ENCODE data around the gene ZNF99.
"Not testable (repeated sequence)": the region's sequence is repeated elsewhere in the genome, so short reads cannot be mapped to it uniquely, and the experiment has no call there.

ZNF99 gene

DNA sequence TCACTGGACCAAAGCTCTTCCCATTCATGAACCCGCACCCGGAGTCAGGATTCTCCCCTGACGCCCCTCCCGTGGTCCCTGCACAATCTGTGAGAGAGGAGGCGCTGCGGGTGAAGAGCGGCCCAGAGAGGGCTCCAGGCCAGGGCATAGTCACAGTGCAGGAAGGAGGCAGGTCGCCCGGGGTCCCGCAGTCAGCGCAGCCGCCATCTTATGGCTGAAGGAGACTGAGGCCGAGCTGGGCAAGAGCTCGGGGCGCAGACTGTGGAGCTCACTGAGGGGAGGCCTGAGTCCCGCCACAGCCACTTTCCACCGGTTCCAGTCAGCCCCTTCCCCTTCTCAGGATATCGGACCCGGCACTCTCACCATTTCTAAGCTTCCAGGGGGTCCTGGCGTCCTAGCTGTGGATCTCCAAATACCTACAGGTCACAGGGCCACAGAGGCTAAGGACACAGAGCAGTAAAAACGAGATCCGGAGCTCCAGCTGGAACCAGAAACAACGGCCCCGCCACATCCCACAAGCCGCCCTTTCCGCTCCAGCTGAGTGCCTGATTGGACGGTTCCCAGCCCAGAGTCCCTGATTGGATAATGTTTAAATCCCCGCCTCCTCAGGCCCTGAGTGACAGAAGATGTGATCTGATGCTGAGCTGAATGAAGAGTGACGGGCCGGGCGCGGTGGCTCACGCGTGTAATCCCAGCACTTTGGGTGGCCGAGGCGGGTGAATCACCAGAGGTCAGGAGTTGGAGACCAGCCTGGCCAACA, at the start of gene ZNF99:
TSS of gene ZNF99 (minus strand) at position 501 of the 760 bp plus-strand sequence. CDS start at position 366, 135 bp downstream.
- no peak for DNase-seq

DNA sequence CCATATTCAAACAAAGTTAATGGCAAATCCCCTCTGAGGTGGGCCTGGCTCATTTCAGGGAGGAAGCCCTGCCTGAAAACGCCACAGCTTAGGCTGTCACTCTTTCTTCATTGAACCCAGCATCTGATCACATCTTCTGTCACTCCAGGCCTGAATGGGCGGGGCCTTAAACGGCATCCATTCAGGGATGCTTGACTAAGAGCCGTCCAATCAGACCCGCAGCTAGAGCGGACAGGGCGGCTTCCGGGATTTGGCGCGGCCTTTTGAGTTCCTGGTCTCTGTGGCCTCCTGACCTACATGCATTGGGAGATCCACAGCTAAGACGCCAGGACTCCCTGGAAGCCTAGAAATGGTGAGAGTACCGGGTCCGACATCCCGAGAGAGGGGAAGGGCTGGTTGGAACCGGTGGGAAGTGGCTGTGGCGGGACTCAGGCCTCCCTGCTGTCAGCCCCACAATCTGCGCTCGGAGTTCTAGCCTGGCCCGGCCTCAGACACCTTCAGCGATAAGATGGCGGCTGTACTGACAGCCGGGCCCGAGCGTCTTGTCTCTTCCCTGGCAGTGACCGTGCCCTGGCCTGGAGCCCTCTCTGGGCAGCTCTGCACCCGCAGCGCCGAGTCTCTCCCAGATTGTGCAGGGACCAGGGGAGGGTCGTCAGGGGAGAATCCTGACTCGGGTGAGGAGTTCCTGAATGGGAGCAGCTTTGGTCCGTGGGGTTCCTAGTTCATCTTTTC, 48.2 kb upstream of the ZNF99 start, which contains the start of gene ZNF723:
TSS of gene ZNF723 (plus strand) at position 261 of the 732 bp plus-strand sequence. CDS start at position 350, 89 bp downstream.
- DNase-seq: no peak

DNA sequence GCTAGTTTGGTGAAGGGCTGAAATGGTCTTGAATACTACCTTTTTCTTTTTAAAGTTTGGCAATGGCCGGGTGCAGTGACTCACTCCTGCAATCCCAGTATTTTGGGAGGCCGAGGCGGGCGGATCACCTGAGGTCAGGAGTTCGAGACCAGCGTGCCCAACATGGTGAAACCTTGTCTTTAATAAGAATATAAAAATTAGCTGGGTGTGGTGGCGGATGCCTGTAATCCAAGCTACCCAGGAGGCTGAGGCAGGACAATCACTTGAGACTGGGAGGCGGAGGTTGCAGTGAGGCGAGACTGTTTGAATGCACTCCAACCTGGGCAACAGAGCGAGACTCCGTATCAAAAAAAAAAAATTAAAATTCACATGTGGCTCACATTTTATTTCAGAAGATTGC, 47.3 kb upstream of the ZNF99 start:
- DNase-seq: no peak

DNA sequence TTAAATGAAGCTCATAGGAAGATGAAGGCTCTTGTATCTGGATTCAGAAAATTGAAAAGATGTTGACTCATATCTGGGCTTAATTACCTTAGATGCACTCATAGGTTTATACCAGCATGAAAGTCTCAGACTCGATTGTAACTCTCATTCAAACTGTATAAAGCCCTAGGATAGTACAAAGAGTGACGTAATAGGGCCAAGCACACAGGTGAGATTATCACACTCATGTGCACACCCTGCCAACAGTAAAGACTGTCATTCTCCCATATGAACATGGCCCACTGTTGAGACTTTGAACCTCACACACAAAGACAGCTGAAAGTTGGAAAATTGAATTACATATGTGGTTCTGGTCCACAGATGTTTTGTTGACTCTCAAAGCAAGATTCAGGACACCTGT, 30.2 kb upstream of the ZNF99 start:
- DNase-seq: no peak

DNA sequence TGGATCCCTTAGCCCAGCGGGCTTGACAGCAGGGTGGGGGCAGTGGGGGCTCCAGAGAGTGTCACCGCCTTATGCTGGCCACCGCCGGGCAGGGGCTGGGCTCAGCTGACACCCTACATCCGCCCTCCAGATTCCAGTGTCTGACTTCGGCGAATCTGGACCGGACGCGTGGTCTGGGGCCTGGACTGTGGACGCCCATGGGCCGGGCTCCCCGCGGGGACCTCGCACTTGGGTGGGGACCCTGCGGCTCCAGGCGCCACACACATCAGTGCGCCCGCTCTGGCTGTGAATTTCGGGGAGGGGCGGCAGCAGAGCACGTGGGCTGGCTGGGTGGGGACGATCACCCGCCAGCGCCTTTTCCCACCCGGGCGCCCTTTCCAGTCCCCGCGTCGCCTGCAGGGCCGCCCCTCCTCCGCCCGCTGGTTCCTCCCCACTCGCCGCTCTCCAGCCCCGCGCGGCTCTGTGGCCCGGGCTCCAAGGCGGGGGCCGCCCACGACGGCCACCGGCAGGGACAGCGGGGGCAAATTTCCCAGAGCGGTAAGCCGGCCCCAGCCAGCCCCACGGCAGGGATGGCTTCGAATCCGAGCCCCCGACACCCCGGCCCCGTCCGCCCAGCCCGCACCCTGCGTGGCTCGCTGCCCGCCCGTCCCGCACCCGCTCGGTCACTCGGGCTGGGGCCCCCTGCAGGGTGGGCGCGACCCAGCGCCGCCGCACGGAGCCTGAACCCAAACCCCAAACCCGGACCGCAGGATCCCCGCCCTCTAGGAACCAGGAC, 23.3 kb upstream of the ZNF99 start:
- DNase-seq: no peak

DNA sequence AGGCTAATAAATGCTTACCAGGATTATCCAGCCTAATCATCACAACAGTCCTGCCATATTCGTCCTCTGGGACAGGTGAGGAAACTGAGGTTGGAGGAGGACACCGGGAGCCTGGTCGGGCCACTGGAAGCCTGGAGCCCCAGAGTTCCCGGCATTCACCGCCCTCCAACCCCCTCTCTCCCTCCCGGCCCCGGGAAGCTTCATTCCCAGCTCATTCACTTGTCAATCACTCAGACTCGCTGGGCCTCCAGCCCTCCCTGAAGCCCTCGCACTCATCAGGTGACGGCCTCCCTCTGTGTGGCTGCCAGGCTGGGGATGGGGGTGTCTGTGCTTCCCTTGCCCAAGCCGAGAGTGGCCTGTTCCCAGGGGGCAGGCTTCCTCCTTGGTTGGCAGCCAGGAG, 22.5 kb upstream of the ZNF99 start:
- no peak for DNase-seq

DNA sequence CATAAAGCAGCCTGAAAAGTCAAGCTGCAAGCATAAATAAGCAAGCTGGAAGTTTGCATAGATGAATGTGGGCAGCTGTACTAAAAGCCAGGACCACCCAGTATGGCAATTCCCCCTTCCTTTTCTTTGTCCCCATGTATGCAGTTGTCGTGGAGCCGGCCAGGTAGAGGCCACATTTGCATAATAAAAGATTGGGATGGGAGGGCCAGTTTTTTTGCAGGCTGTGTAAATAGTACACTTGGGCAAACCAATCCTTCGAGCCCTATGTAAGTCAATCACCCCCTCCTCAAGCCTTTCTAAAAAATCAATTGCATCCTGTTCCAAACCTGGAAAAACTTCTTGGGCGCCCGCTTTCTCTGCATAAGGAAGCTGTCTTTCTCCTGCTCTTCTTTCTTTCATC, 13.1 kb upstream of the ZNF99 start:
- no peak for DNase-seq

DNA sequence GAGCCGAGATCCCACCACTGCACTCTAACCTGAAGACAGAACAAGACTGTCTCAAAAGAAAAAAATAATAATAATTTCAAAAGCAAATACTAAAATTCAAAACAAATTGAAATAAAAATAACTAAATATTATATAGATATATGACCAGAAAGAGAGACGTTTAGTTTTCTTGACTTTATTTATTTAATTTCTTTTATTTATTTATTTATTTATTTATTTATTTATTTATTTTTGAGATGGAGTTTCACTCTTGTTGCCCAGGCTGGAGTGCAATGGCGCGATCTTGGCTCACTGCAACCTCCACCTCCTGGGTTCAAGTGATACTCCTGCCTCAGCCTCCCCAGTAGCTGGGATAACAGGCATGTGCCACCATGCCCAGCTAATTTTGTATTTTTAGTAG, 8.9 kb upstream of the ZNF99 start:
- DNase-seq: not testable (repeated sequence)

DNA sequence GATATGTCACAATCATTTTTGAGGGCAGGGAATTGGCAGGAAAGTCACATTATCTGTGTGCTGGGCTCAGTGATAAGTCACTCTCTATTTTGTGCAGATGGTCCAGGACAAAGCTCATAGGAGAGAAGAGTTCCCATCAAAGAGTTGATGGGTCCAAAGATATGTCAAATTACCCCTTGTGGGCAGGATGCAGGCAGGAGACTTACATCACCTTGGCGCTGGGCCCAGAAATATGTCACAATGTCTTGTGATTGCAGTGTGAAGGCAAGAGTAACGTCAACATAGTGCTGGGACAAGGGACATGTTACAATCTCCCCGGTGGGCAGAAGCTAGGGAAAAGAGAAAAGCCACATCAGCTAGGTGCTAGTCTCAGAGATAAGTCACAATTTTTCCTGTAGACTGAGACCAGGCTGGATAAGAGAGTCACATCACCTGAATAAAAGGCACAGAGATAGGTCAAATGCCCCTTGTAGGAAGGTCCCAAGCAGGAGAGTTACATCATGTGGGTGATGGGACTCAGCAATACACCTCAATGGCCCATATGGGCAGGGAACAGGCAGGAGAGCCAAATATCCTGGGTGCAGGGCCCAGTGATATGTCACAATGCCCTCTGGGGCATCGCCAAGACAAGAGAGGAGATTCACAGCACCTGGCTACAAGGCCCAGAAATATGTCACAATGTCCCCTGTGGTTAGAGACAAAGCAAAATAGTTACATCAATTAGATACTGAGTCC, 47.9 kb downstream of the ZNF99 start:
- DNase-seq: no peak

DNA sequence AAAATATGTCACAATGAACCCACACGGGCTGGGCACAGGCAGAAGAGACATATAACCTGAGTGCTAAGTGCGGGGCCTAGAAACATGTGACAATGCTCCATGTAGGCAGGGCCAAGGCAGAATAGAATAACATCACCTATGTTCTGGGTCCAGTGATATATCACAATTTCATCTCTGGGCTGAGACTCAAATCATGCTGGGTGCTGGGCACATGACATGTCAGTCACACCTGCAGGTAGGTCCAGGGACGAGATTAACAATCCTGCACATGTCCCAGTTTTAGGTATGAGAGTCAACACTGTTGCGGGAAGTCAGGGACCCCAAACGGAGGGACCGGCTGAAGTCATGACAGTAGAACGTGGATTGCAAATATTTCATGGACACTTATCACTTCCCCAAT, 50.3 kb downstream of the ZNF99 start:
- DNase-seq: no peak

DNA sequence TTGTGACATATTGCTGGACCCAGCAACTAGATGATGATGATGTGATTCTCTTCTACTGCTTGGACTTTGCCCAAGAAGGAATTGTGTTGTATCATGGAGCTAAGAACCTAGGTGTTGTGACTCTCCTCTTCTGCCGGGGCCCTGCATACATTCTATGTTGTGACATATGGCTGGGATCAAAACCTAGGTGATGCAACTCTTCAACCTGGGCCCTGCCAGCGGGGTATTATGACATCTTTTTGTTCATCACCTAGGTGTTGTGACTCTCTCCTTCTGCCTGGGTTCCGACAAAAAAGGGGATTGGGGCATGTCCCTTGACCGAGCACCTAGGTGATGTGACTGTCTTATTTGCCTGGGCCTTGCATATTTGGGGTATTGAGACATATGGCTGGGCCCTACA, 55.7 kb downstream of the ZNF99 start:
- not testable (repeated sequence) for DNase-seq

DNA sequence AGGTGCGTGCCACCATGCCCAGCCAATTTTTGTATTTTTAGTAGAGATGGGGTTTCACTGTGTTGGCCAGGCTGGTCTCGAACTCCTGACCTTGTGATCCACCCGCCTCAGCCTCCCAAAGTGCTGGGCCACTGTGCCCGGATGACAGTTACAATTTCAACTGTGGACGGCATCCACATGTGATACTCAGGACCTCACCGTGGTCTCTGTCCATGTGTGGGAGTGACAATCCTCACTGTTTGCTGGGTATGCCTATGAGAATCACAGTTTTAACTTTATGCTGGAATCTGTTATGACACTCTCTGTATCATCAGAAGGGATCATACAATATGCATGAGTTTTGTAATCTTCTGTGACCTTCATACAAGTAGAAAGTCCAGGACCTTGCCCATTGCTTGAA, 62.4 kb downstream of the ZNF99 start:
- not testable (repeated sequence) for DNase-seq

DNA sequence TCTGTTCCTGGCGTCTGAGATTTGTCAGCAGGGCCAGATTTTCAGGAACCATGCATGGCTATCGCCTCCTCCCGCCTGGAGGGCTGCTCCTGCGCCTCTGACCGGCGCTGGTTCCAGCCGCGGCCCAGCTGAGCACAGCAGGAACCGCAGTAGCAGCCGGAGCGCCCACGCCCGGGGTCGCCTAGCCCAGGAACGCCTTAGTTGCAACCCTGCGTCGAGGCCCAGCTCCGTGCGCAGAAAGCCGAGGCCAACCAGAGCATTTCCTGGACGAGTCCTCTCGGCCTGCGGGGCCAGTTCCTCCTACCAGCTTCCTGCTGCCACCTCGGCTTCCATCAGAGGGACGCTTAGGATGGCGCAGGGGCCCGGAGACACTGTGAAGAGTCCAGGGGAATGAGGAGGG, 75.0 kb downstream of the ZNF99 start:
- no peak for DNase-seq

DNA sequence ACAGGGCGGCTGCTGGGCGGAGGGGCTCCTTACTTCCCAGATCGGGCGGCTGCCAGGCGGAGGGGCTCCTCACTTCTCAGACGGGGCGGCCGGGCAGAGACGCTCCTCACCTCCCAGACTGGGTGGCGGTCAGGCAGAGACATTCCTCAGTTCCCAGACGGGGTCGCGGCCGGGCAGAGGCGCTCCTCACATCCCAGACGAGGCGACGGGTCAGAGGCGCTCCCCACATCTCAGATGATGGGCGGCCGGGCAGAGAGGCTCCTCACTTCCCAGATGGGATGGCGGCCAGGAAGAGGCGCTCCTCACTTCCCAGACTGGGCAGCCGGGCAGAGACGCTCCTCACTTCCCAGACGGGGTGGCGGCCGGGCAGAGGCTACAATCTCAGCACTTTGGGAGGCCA, 80.9 kb downstream of the ZNF99 start:
- not testable (repeated sequence) for DNase-seq

DNA sequence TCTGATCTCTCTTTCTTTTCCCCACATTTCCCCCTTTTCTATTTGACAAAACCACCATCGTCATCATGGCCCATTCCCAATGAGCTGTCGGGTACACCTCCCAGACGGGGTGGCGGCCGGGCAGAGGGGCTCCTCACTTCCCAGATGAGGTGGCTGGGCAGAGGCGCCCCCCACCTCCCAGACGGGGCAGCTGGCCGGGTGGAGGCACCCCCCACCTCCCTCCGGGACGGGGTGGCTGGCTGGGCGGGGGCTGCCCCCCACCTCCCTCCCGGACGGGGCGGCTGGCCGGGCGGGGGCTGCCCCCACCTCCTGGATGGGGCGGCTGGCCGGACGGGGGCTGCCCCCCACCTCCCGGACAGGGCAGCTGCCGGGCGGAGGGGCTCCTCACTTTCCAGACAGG, 81.3 kb downstream of the ZNF99 start:
- DNase-seq: not testable (repeated sequence)
